NCI-H524 treated with DMSO at 0.1 percent for 48 hours (cell line): ENCODE measurements around the gene PPFIA2.
"Not testable (repeated sequence)": the region's sequence is repeated elsewhere in the genome, so short reads cannot be mapped to it uniquely, and the experiment has no call there.

Source experiments
- DNase-seq: peaks from one replicate; lab custom pipeline; 2025; lab: John Stamatoyannopoulos, UW

Gene PPFIA2

DNA sequence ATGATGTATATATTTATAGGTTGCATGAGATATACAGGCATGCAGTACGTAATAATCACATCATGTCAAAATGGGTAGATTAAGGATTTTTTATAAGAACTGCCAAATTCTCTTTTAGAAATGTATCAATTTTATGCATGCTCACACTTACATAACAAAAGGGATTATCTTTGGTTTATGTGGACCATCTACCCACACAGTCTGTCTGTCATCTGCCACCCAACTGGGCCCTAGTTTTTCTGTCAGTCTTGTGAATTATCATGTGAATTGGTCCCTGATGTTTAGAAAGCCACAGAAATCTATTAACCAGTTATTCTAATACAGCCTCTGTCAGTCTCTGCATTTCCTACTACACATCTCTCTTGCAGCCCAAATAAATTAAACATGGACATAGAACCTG lies 547.8 kb downstream of the PPFIA2 start:
- no peak for DNase-seq

DNA sequence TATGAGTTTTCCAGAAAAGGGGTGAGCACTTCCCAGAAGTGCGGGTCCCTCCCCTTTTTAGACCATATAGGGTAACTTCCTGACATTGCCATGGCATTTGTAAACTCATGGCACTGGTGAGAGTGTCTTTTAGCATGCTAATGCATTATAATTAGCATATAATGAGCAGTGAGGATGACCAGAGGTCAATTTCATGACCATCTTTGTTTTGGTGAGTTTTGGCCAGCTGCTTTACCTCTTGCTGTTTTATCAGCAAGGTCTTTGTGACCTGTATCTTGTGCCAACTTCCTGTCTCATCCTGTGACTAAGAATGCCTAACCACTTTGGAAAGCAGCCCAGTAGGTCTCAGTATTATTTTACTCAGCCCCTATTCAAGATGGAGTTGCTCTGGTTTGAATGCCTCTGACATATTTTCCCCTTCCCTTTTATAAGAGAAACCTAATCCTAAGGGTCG lies 549.4 kb downstream of the PPFIA2 start:
- not testable (repeated sequence) for DNase-seq

DNA sequence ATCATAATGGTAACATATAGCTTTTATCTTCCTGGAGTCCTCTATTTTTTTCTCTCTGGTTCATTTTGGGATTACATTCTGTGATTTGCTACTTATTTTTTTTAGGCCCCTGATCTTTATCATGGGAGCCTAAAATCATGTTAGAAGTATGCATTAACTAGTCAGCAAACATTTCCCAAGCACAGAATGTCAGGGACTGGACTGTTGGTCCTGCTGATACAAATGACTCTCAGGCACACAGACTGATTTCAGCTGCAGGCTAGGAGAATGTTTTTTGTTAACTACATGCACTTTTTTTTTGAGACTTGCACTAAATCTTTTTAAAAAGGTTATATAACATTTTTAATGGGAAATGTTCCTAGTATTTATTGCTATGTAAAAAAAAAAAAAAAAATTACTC lies 550.1 kb downstream of the PPFIA2 start:
- no peak for DNase-seq

DNA sequence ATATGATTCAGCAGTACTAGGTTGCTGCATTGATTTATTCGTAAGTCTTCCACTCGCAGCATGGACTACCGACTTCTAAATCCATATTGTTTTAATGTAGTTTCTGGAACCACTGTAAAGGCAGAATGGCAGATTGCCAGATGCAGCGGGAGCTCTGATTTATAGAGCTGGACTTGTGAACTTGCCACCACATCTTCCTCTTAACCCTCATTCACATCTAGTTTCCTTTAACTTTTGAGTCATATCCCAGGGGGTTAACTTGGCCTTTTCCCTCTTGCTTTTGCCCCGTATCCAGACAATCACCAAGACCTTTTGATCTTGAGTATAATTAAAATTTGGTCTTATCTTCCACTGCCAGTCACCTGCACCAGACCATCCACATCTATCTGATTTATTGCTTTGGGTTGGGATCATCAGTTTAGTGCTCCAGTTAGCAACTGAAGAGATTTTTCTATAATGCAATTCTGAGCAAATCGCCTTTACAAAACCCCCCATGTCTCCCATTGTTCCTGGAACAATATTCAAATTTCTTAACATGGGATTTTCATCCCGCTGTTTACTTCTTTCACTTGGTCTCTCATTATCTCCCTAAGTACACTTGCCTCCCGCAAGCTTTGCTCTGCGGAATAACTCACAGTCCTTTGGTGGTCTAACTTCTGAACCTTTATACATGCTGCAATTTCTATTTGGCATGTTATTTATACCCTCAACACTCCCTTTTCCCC lies 550.8 kb downstream of the PPFIA2 start:
- DNase-seq: no peak
